H1 (cell line): ENCODE data around the gene CORO2B.

Experiments used
- CTCF ChIP-seq, 3 experiments: IDR thresholded peaks; 1 replicate in 2 of 3; 2 replicates in 1 of 3; pipeline versions ENCODE4 v1.5.1 to v1.6.1; 2011; ENCODE audit warnings: low read length in 3 of 3, mild to moderate bottlenecking in 3 of 3, inconsistent platforms in 2 of 3, low read depth in 1 of 3, moderate library complexity in 1 of 3; ENCODE audit not compliant: insufficient read depth in 1 of 3; ENCODE audit errors: control extremely low read depth in 1 of 3
- EZH2 ChIP-seq: fragments of 200-600 bp; sonication (generic); IDR thresholded peaks from 2 replicates; pipeline ENCODE4 v1.7.1; 2012; ENCODE audit warnings: low read depth, mild to moderate bottlenecking, moderate library complexity, low read length, inconsistent platforms; ENCODE audit not compliant: severe bottlenecking
- HDAC6 ChIP-seq: IDR thresholded peaks from one replicate; pipeline ENCODE4 v1.7.1; 2012; ENCODE audit warnings: low read depth, mild to moderate bottlenecking, inconsistent platforms, low read length, moderate library complexity
- POLR2A ChIP-seq, 2 experiments: IDR thresholded peaks; 1 replicate in 1 of 2; 2 replicates in 1 of 2; pipeline ENCODE4 v1.6.1; 2011; ENCODE audit warnings: low read depth in 2 of 2, low read length in 2 of 2, mild to moderate bottlenecking in 2 of 2; ENCODE audit errors: control extremely low read depth in 1 of 2
- TAF1 ChIP-seq: IDR thresholded peaks from 2 replicates; pipeline ENCODE4 v1.6.1; 2011; ENCODE audit warnings: mild to moderate bottlenecking, low read depth, low read length
- TEAD4 ChIP-seq: IDR thresholded peaks from 2 replicates; pipeline ENCODE4 v1.6.1; 2012; ENCODE audit warnings: low read depth, low read length, inconsistent platforms, mixed read lengths

DNA sequence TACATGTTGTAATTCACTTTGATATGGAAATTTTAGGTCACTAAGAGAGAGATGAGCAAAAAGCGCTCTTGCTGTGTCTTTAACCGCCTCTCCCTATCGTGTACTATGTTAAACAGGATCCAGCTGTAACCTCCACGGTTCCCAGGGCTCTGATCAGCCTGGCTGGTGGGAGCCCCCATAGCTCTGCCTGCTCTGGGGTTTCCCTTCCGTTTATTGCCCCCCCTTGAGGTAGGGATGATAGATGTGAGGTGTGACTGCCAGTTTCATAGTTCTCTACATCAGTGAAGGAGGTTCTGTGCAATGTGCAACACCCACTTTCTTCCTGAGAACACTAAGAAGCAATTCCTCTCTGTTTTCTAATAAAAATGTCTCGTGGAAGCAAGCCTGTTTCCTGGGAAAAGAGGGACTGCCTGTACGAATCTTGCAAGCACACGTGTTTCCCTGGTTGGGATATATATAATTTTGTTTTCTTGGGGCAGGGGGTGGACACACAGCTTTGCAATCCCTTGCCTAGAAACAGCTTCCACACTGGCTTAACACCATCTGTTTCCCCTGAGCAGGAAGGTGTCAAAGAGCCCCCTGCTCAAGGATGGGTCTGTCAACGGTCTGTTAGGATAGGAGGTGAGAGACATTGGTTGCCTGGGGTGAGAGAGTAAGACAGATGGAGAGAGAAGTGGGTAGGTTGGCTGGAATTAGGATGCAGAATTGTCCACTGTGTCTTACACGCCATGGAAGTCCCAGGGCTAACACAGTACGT lies 23.8 kb downstream of the CORO2B start:
- no peak for TF ChIP-seq TEAD4
- no peak for TF ChIP-seq CTCF (IDR thresholded peaks at IDR 0.05; ENCODE audit: control extremely low read depth in 1 of 3, insufficient read depth in 1 of 3, low read depth in 1 of 3, low read length in 3 of 3)
- TF ChIP-seq HDAC6 = no peak
- no peak for TF ChIP-seq POLR2A (IDR thresholded peaks at IDR 0.05; ENCODE audit: control extremely low read depth in 1 of 2, low read depth in 2 of 2, low read length in 2 of 2)
- TF ChIP-seq EZH2 = no peak
- TF ChIP-seq TAF1 = no peak
